ENCODE measurements around the gene PRUNE2.

The PRUNE2 gene

GRCh38 chr9:76887003-76887821 is 18.7 kb downstream of the PRUNE2 start:
- Histone ChIP-seq H3K4me1 (ENCODE audit: control insufficient read depth in 1 of 2, insufficient read depth in 1 of 2, low read depth in 1 of 2, low read length in 1 of 2) (no peaks in the 10 kb centered on the region), H3K4me3 (ENCODE audit: low read depth in 1 of 2, low read length in 1 of 2) (no peak overlapping the region)

GRCh38 chr9:76886318-76886717 is 19.6 kb downstream of the PRUNE2 start:
- no peaks in the 10 kb centered on the region for H3K36me3 ChIP-seq
- H3K4me1 ChIP-seq (ENCODE audit: control insufficient read depth in 1 of 2, insufficient read depth in 1 of 2, low read depth in 1 of 2, low read length in 1 of 2) = no peaks in the 10 kb centered on the region
- no peak overlapping the region for H3K4me3 ChIP-seq (ENCODE audit: low read depth in 1 of 2, low read length in 1 of 2)
- H3K9me3 ChIP-seq = no peaks in the 10 kb centered on the region
- TF ChIP-seq CTCF (IDR thresholded peaks at IDR 0.05) = no peak
- H3K27ac ChIP-seq = no peak overlapping the region
- H3K27me3 ChIP-seq = no peaks in the 10 kb centered on the region

More at GRCh38 chr9:76887003-76887821, 18.7 kb downstream of the PRUNE2 start:
- Histone ChIP-seq H3K27ac (no peak overlapping the region), H3K9me3 (no peaks in the 10 kb centered on the region), H3K36me3 (no peaks in the 10 kb centered on the region), H3K27me3 (no peaks in the 10 kb centered on the region)
- no peak for TF ChIP-seq CTCF (IDR thresholded peaks at IDR 0.05)

- H3K4me1 ChIP-seq (ENCODE audit: control insufficient read depth in 1 of 2, insufficient read depth in 1 of 2, low read depth in 1 of 2, low read length in 1 of 2) = no peaks in the 10 kb centered on the region
- H3K9me3 ChIP-seq = no peaks in the 10 kb centered on the region
- no peaks in the 10 kb centered on the region for H3K36me3 ChIP-seq
- no peak overlapping the region for H3K27ac ChIP-seq
- no peaks in the 10 kb centered on the region for H3K27me3 ChIP-seq
- H3K4me3 ChIP-seq (ENCODE audit: low read depth in 1 of 2, low read length in 1 of 2) = no peak overlapping the region
- no peak for TF ChIP-seq CTCF (IDR thresholded peaks at IDR 0.05)
These were observed 21.1 kb downstream of the PRUNE2 start for GRCh38 chr9:76884823-76885222.

GRCh38 chr9:76883341-76883855 is 22.5 kb downstream of the PRUNE2 start:
- Histone ChIP-seq H3K27ac (no peak overlapping the region), H3K4me3 (ENCODE audit: low read depth in 1 of 2, low read length in 1 of 2) (no peak overlapping the region), H3K4me1 (ENCODE audit: control insufficient read depth in 1 of 2, insufficient read depth in 1 of 2, low read depth in 1 of 2, low read length in 1 of 2) (no peaks in the 10 kb centered on the region), H3K27me3 (no peaks in the 10 kb centered on the region), H3K9me3 (no peaks in the 10 kb centered on the region), H3K36me3 (no peaks in the 10 kb centered on the region)
- TF ChIP-seq CTCF (IDR thresholded peaks at IDR 0.05) = no peak

- no peaks in the 10 kb centered on the region for H3K4me1 ChIP-seq (ENCODE audit: control insufficient read depth in 1 of 2, insufficient read depth in 1 of 2, low read depth in 1 of 2, low read length in 1 of 2)
- H3K4me3 ChIP-seq (ENCODE audit: low read depth in 1 of 2, low read length in 1 of 2) = no peak overlapping the region
- H3K36me3 ChIP-seq = no peaks in the 10 kb centered on the region
- TF ChIP-seq CTCF (IDR thresholded peaks at IDR 0.05) = no peak
- no peak overlapping the region for H3K27ac ChIP-seq
- H3K9me3 ChIP-seq = no peaks in the 10 kb centered on the region
- H3K27me3 ChIP-seq = no peaks in the 10 kb centered on the region
These were observed 23.2 kb downstream of the PRUNE2 start for GRCh38 chr9:76882686-76883085.
